ENCODE measurements around the gene RIMBP2.

Gene RIMBP2

DNA sequence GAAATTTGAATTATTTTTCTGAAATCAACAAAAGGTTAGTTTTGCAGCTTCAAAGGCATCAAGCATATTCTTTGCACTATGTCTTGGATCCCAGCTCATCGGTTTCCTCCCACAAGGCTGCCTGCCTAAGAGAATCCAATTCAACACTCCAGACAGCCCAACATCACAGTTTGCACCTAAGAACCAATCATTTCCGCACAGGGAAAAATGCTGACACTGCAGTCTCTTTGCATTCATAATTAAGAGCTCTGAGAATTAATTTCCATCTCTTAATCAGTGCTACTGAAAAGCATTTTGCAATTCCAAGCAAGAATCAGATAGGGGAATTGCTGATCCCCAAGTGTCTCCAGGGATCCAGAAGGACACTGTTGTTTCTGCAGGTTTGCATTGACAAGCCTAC lies 202.5 kb downstream of the RIMBP2 start:
- DNase-seq = no peak

DNA sequence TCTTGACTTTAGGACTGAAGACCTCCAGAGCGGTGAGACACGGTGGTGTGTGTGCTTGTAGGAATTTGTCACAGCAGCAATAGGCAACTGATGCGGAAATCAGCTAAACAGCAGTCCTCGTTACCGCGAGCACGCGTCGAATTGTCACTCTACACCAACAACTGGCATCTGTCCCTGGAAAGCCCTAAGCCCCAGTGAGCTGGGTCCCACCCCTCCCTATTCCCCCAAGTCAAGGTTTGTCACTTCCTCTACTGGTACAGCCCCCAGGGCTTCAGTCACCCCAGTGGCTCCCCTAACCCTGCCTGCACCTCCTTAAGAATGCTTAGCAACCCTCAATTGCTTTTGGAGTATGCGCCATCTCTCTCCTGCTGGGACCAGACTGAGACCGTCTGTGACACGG lies 204.8 kb downstream of the RIMBP2 start:
- no peak for DNase-seq

DNA sequence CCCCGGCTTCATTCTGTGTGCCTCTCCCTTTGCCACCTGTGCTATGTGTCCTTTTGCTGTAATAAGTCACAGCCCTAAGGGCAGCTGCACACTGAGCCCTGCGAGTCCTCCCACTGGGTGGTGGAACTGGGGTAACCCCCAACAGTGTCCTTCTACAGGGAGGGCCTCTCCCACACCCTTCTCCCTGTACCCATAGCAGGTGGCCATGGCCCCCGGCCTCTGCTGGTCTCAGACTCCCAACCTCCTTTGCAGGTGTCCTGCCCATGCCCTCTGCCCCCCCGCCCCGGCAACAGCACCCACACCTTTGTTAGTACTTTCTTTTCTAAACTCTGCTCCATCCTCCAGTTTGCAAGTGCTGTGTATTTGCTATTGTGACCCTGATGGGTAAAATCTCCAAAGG lies 206.6 kb downstream of the RIMBP2 start:
- no peak for DNase-seq

DNA sequence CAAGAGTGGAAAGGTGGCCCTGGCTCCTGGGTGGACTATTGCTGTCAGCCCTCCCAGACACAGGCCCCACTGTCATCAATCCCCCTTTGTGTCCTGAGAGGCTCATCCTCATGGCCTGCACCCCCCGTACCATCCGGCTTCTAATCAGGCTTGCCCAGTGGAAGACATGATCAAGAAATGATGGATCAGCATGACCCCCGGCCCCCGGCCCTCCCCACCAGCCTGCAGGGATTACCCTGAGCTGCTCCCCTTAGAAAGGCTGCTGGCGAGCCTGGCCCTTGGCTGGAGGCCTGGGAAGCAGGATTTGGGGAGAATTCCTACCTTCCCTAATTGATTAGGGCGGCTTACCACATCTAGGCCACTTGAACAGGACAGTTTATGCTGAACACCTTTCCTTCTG lies 207.3 kb downstream of the RIMBP2 start:
- DNase-seq = no peak

DNA sequence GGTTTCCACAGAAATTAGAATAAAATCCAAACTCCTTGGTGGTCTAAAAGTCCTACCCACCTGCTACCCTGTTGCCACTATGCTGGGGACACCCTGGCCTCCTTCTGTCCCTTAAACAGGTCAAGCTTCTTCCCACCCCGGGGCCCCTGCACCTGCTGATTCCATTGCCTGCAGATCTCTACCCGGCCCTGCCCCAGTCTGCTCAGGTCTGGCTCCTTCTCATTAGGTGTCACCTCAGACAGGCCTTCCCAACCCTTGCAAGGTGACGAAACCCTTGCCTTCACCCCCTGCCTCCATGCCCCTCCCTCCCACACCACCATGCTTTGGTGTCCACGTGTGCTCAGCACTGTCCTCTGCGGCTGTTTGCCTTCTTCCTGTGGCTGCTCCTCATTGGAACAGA lies 207.8 kb downstream of the RIMBP2 start:
- DNase-seq = no peak

DNA sequence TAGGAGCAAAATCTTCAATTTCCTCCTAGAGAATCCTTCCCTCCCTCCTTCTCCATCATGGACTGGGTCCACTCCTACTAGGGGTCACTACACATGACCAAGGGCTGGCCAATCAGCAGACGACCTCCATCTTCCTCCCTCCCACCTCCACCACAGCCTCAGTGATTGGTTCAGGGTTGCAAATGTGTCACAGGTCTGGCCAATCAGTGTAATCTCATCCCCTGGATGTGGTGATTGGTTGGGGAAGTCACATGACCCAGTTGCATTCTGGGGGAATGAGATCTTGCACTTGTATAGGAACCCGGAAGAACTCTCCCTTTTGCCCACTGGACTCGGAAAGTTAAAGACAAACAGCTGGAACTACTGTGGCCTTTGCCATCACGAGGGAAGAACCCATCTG lies 209.3 kb downstream of the RIMBP2 start:
- DNase-seq = no peak

DNA sequence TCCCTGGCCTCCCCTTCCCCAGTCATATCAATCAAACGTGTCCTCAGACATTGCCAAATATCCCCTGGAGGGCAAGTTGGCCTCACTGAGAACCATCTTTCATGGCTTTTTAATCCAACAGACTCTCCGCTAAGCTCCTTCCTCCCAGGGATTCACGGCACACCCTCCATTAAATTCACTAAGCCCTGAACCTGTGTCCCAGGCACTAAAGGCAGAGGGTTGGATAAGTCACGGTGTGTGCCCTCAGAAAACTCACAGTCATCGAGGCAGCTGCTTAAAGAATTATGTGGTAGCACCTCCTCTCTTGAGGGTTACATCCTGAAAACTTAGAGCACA lies 211.3 kb downstream of the RIMBP2 start:
- DNase-seq = no peak

DNA sequence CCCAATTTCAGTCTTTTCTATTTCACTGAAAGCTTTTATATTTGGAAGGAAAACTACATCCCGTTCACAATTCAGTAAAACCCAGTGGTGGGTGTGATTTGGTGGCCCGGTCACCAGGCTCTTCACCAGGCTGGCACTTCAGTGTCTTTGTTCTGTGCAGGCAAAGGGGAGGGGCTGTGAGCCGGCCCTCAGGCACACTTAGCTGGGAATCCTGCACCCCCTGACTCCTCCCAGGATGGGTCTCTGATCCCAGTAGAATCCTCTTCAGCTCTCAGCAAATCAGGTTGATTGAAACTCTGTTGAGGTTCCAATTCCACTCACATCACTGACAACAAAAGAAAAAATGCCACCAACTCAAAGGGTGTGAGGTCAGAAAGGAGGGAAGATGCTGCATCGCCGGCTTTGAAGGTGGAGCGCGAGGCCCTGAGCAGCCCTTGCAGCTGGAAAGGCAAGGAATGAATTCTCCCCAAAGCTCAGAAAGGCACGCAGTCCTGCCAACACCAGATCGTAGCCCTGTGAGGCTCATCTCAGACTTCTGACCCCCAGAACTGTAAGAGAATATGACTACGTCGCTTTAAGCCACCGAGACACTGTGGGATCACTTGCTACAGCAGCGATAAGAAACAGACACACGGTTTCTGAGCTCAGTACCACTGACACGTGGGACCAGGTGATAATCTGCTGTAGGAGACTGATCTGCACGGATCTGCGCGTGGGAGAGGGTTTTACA lies 211.8 kb downstream of the RIMBP2 start:
- no peak for DNase-seq

DNA sequence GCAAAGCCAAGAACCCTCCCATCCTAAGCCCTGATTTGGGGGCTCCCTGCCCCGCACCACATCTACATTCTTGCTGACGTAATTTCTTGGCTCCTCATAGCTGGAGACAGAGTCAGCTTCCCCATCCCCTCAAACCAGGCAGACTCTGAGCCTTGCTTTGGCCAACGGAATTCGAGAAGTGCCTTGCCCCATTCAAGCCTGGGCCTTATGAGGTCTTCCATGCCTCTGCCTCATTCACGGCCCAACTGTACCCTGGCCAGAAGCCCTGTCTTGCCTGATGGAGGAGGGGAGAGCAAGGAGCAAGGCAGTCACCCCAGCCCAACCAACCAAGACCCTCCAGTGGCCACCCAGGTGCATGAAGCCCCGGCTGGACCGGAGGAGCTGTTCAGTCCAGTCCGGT lies 214.3 kb downstream of the RIMBP2 start:
- DNase-seq = no peak

DNA sequence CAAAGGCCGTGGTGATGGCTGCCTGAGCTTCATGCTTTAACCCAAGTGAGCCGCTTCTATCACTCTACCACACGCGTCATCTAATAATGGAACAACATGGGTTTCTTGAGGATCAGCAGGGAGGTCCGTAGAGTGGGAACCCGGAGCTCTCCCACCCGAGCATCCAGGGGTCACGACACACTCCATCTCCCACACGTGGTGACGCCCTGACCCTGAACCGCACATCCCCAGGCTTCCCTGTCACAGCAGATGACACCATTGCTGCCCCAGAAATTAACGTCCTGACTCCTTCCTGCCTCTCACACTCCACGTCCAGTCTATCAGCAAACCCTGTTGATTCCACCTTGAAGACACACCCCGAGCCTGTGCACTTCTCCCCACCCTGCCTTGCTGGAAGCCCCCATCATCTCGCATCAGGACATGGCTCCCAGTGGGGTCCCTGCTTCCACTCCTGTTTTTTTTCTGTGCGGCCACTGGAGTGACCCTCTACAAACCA lies 215.2 kb downstream of the RIMBP2 start:
- DNase-seq = no peak

DNA sequence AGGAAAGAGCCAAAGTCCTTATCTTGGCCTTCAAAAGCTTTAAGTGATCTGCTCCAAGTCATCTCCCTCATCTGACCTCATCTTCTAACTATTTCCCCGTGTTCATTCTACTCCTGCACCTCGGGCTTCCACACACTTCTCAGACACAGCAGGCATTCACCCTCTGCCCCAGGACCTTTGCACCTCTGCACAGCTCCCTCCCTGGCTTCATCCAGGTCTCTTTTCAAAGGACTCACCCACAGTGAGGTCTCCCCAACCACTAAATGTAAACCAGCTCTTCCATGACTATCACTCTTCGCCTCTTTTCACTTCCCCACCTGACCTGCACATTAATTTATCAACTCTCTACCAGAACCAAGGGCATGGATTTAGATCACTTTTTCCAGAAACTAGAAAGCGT lies 216.6 kb downstream of the RIMBP2 start:
- no peak for DNase-seq

DNA sequence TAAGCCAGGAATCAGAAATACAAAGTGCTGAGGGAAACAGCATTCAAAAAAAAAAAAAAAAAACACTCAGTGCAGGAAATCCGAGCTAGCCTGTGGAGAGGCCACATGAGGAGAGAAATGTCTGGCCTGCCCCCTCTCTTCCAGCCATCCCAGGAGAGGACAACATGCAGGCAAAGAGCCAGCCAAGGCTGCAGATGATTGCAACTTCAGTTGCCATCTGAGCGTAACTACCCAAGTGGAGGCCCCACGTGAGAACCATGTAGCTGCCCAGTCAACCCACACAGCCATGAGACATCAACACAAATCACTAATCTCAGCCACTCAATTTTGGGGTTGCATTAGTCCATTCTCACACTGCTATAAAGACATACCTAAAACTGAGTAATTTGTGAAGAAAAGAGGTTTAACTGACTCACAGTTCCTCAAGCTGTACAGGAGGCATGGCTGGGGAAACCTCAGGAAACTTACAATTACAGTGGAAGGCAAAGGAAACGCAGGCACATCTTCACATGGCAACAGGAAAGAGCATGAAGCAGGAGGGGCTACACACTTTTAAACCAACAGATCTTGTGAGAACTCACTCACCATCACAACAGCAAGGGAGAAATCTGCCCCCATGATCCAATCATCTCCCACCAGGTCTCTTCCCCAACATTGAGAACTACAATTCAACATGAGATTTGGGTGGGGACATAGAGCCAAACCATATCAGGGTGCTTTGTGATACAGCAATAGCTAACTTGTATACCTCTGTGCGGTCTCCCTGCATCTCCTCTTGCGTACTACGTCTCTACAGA lies 217.3 kb downstream of the RIMBP2 start:
- no peak for DNase-seq

DNA sequence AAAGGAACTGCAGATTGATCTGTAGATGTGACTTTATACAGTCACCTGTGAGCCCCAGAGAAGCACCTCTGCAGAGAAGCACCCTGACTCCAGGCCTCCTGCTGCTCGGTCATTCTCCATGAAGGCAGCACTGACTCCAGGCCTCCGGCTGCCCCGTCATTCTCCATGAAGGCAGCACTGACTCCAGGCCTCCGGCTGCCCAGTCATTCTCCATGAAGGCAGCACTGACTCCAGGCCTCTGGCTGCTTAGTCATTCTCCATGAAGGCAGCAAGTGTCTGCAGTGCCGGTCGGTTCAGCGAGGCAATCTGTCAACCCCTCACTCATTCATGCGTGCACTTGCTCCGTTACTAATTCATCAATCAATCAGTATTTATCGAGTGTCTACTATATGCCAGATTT lies 218.1 kb downstream of the RIMBP2 start:
- no peak for DNase-seq

DNA sequence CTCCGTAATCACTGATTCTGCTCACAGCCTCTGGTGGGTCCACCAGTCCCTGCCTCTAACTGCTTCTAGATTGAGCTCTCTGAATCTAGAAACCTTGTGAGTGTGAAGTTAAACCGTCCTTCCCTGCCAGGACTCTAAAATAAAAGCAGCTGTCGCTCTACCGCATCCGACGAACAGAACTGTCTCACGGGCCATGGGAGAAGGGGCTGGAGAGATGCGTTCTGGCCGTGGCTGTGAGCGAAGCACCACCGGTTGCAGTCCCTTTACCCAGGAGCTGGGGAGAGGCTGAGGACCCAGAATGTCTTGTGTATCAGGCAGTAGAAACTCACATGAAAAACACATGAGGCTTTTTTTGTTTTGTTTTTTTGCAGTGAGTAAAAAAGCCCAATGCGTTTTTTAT lies 218.8 kb downstream of the RIMBP2 start:
- DNase-seq = no peak

DNA sequence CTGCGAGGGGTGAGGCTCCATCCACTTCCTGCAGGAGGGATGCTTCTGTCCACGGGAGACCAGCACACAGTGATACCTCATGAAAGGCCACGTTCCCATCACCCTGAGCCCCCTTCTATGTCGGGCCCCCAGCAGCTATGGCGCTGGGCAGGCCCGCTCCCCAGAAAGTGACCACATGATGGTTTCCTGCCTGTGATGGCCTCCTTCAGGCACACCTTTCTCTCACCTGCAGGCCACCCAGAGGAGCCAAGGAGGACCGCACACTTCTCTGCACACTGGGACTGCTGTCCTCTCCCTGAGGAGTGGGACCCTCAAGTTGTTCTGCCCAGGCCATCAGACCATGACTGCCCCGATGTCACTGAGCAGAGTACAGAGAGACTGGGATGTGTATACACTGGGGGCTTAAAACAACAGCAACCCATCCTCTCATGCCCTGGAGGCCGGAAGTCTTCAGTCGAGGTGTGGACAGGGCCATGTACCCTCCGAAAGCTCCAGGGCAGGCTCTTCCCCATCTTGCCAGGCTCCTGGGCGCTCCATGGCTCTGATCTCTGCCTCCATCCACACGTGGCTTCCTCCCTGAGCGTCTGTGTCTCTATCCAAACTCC lies 219.5 kb downstream of the RIMBP2 start:
- no peak for DNase-seq

DNA sequence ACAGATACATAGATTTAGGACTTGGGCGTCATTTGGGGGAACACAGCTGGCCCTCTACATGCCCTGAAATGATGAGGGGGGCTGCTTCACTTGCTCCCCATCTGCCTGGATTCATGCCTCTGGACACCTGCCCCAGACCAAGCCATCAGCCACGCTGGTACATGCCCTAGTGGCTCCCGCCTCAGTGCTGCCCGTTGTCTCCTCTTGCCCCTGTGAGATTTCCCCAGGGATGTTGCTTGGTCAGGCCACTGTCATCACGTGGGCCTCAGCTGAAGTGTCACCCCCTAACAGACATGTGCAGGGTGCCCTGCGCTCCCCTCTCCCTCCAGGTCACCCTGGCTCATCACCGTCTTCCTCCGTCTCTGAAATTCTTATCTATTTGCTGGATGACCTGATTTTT lies 220.9 kb downstream of the RIMBP2 start:
- no peak for DNase-seq

DNA sequence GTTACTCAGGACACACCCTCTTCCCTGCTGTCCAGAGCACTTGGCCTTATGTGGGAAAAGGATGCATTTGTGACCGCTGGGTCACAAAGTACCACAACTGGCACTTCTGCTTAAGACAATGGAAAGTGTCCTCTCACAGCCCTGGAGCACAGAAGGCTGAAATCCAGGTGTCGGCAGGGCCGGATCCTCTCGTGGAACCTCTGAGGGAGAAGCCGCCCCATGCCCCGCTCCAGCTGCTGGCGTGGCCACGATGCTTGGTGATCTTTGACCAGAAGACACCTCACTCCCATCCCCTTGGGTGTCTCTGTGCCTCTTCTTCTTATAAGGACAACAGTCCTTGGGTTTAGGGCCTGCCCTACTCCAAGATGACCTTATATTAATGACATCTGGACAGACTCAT lies 221.4 kb downstream of the RIMBP2 start:
- DNase-seq = no peak

DNA sequence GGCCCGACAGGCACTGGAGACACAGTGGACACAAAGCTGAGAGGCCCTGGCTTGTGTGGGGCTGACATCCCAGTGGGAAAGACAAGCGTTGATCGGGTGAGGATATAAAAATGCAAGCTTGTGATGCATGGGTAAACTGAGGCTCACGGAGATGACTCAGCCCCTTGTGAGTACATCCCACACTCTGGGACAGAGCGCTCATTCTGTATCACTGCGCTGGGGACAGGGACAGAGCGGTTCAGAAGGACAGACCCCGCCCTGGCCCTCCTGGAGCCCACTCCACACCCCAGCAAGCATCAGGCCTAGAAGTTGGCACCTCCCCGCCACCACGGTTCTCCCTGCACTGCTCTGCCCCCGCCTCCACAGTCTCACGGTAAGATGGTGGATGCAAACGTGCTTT lies 222.1 kb downstream of the RIMBP2 start:
- DNase-seq = no peak

DNA sequence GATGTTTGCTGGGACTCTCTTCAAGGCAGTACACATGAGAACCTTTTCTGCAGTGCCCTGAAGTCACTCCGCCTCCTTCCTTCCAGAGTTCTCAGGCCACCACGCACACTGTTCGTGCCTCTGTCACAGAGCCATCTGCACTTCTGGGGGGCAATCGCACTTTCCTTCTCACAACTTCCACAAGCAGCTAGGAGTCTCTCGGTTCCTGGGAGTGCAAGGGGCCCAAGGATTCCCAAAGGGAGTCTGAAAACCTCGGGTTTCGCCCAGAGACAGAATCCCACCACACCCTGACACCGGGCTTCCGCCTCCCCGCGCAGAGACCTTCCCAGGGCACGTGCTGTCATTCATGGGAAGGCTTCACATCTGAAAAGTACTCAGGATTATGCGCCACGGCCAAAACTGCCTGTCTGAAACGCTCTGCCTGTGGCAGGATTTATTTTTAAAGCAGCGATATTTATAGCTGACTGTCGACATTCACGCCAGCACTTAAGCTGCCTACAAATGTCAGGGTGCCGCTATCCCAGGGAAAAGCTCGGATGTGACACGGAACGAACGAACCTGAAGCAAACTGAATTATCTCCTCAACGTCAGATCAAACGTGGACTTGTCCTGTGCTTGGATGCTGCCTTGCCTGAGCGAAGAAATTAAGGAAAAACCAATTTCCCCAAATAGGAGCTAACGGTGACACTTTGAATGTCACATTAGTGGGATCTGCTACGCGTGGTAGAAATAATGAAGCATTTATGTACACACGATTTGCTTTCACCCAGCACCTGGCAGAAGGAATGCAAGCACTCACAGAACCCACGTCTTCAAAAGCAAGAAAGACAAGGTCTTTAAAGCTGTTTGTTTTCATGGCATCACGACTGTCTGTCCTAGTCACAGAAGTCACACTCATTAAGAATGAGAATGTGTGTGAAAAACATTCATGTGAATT lies 224.4 kb downstream of the RIMBP2 start:
- peak in 3 of 56 donors; percentile 11 to 21 (median 13) for DNase-seq

DNA sequence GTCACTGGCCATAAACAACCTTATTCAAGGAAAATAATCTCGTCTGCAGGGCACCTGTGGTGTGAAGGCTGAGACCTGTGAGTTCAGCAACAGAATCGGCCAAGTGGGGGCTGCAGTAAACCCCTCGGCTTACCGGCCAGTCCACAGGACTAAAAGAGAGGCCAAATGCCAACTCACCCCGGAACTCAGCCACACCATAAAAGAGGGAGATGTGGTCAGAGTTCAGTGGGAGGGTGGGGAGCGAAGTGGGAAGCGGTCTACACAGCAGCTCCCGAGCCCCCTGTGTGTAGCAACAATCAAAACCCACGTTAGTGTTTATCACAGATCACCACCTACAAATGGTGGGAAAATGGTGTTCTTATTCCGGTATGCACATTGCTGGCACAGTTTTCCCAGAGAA lies 225.4 kb downstream of the RIMBP2 start:
- no peak for DNase-seq

DNA sequence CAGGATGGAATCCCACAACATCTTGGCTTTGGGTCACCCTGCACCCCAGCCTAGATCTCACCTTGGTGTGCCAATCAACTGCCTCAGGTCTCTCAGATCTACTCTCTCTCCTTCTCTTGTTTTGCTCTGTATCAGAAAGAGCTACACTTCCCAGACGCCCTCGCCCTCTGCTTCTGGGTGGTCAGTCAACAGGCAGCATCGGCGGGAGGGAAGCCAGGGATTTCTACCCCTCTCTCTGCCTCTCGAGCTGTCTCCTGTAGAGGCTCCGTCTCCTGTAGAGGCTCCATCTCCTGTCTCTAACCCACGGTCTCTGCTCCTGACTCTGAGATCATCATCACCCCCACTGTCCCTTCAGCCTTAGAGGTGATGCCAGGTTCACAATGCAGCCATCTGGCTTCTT lies 226.8 kb downstream of the RIMBP2 start:
- DNase-seq = no peak

DNA sequence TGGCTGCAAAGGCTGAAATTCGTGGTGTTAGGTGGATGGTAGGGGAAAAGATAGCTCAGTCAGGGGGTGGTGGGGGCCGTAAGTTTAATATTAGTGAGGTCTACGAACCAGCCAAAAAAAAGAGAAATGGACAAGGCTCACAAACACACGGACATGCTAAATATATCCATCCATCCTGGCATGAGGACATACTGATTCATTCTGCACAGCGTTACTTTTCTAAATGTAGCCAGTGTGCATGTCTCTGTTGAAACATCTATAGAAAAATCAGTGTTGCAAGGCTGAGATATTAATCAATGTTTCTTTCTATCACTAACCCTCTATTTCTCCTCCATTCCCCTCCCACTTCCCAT lies 227.8 kb downstream of the RIMBP2 start:
- peak in 1 of 56 donors; percentile 10 for DNase-seq

Data from amygdala (tissue), 56 donors.